Ureter (tissue), 1 donor: ENCODE measurements around the gene SPPL3. TPM values are rescaled to one million over a fixed set of nuclear protein-coding genes. Genes with fewer than 3 reads are reported as not detected.

ENCODE experiments used
- DNase-seq: peaks from one replicate; pipeline ENCODE4 v3.0.0-alpha.2; 2020; ENCODE audit warnings: low spot score
- total RNA-seq: library from RNA; stranded (reverse); gene quantifications from one replicate; pipeline ENCODE4 v1.2.4, GENCODE V29; 2023
- donor health status: DM: yes; HTN: yes; CAD: no.

Gene SPPL3
- total RNA-seq, 1 donor from 2014 or later, result 87.3 TPM

GRCh38 chr12:120721866-120722265 lies 182.3 kb downstream of the SPPL3 start:
- no peak for DNase-seq

- no peak for DNase-seq
These were observed 183.0 kb downstream of the SPPL3 start for GRCh38 chr12:120720987-120721801.

GRCh38 chr12:120720234-120720986 lies 183.7 kb downstream of the SPPL3 start:
- no peak for DNase-seq

- no peak for DNase-seq
These were observed 184.5 kb downstream of the SPPL3 start for GRCh38 chr12:120719496-120720233.

GRCh38 chr12:120719072-120719471 lies 185.1 kb downstream of the SPPL3 start:
- no peak for DNase-seq

GRCh38 chr12:120718055-120718454 lies 186.1 kb downstream of the SPPL3 start:
- no peak for DNase-seq

GRCh38 chr12:120713861-120714482 lies 190.2 kb downstream of the SPPL3 start:
- DNase-seq, result peak; percentile 83

GRCh38 chr12:120712610-120713009 lies 191.5 kb downstream of the SPPL3 start:
- DNase-seq, result no peak

Other genes with a start within 250 kb of the SPPL3 start
- gene MLEC, start 217.2 kb downstream of the SPPL3 start, total RNA-seq, result 150 TPM
- 28.4 TPM for gene UNC119B, start 193.9 kb downstream of the SPPL3 start, total RNA-seq
- 14.2 TPM for gene ACADS, start 178.5 kb downstream of the SPPL3 start, total RNA-seq
- gene HNF1A, start 74.2 kb upstream of the SPPL3 start, total RNA-seq, result not detected
- 18.0 TPM for gene C12orf43, start 112.1 kb upstream of the SPPL3 start, total RNA-seq
- 1.1 TPM for gene OASL, start 134.9 kb upstream of the SPPL3 start, total RNA-seq
- 1.8 TPM for gene P2RX7, start 228.5 kb upstream of the SPPL3 start, total RNA-seq